ENCODE data around the gene PLCG2. TPM values are rescaled to one million over a fixed set of nuclear protein-coding genes. Genes with fewer than 3 reads are reported as not detected.

PLCG2 gene
- total RNA-seq, 1 experiment from 2014 or later: 6.0 TPM

- Histone ChIP-seq H3K27me3 (ENCODE audit: insufficient read depth, low read length) (no peaks in the 10 kb centered on the region), H2BK15ac (ENCODE audit: low read depth, low read length) (no peak overlapping the region), H3K18ac (ENCODE audit: insufficient read length, low read depth, low read length) (no peak overlapping the region), H3K4me1 (ENCODE audit: insufficient read depth, low read length) (no peaks in the 10 kb centered on the region), H3K56ac (ENCODE audit: insufficient read length, low read depth, low read length) (no peak overlapping the region), H4K5ac (ENCODE audit: insufficient read length, low read depth, low read length) (no peak overlapping the region), H3K23me2 (ENCODE audit: insufficient read length, low read depth, low read length, poor library complexity, severe bottlenecking) (no peaks in the 10 kb centered on the region), H4K8ac (replicated peaks; ENCODE audit: insufficient read length, low read depth, low read length) (no peak overlapping the region), H3K9me3 (ENCODE audit: control insufficient read depth, low read depth, low read length) (no peaks in the 10 kb centered on the region), H2AFZ (ENCODE audit: low read length) (no peak overlapping the region), H2BK120ac (ENCODE audit: low read depth, low read length, poor library complexity, severe bottlenecking) (no peak overlapping the region), H3K79me1 (ENCODE audit: insufficient read depth, low read depth, low read length, poor library complexity, severe bottlenecking) (no peaks in the 10 kb centered on the region), H3K14ac (ENCODE audit: insufficient read depth, low read length) (no peak overlapping the region), H2AK5ac (ENCODE audit: insufficient read length, low read length) (no peak overlapping the region), H3K4me2 (ENCODE audit: insufficient read depth, insufficient read length, low read length) (no peak overlapping the region), H3K4ac (ENCODE audit: low read depth, low read length) (no peak overlapping the region), H4K91ac (ENCODE audit: insufficient read length, low read depth, low read length) (no peak overlapping the region), H2BK12ac (ENCODE audit: insufficient read length, low read depth, low read length) (no peak overlapping the region), H3T11ph (ENCODE audit: low read length) (no peak overlapping the region), H3K27ac (ENCODE audit: insufficient read length, low read depth, low read length) (no peak overlapping the region), H3K23ac (ENCODE audit: insufficient read length, low read depth, low read length) (no peak overlapping the region), H4K20me1 (ENCODE audit: control insufficient read depth, insufficient read depth, insufficient read length) (peaks cover 5% of the 10 kb centered on the region), H2BK5ac (ENCODE audit: insufficient read length, low read length) (no peak overlapping the region), H2BK20ac (ENCODE audit: low read depth, low read length, poor library complexity, severe bottlenecking) (no peak overlapping the region), H3K9ac (ENCODE audit: extremely low read depth, insufficient read length, low read length) (no peak overlapping the region), H3K79me2 (ENCODE audit: insufficient read depth, low read length) (peaks cover 3% of the 10 kb centered on the region; the same call in 1 of the 2 replicates)
- H3K36me3 Mint-ChIP-seq (ENCODE audit: insufficient read depth in 1 of 3, low read depth in 3 of 3): no peaks in the 10 kb centered on the region
- DNase-seq: no peak
- 0 out of 7 replicates have a peak overlapping the region, but pooled peaks of 1 of the 3 experiments have one; percentile 19 for H3K27ac Mint-ChIP-seq
- H3K9me3 Mint-ChIP-seq: no peaks in the 10 kb centered on the region
- no peaks in the 10 kb centered on the region for H3K4me1 Mint-ChIP-seq
- no peak for TF ChIP-seq CTCF (conservative IDR thresholded peaks at IDR 0.05)
- WGBS (ENCODE audit: extremely low coverage, insufficient read length, low lambda C conversion rate): no CpG with 5 or more reads among the region's 9 CpGs
- no peak overlapping the region for H3K4me3 Mint-ChIP-seq
- H3K27me3 Mint-ChIP-seq (ENCODE audit: low read depth): no peaks in the 10 kb centered on the region; the same call in 1 of the 2 replicates
Measured at GRCh38 chr16:81756615-81757356, 22.3 kb upstream of the PLCG2 start.
